ENCODE measurements around the gene FDXR. TPM values are rescaled to one million over a fixed set of nuclear protein-coding genes. Genes with fewer than 3 reads are reported as not detected.
A peak's percentile ranks its signal among the peaks of the same experiment; 100 is the strongest.

Gene FDXR
- total and polyA plus RNA-seq, 2 donors (not counting 1 experiment from before 2014, with no cell fraction given), result 4.6 to 7.0 TPM

DNA sequence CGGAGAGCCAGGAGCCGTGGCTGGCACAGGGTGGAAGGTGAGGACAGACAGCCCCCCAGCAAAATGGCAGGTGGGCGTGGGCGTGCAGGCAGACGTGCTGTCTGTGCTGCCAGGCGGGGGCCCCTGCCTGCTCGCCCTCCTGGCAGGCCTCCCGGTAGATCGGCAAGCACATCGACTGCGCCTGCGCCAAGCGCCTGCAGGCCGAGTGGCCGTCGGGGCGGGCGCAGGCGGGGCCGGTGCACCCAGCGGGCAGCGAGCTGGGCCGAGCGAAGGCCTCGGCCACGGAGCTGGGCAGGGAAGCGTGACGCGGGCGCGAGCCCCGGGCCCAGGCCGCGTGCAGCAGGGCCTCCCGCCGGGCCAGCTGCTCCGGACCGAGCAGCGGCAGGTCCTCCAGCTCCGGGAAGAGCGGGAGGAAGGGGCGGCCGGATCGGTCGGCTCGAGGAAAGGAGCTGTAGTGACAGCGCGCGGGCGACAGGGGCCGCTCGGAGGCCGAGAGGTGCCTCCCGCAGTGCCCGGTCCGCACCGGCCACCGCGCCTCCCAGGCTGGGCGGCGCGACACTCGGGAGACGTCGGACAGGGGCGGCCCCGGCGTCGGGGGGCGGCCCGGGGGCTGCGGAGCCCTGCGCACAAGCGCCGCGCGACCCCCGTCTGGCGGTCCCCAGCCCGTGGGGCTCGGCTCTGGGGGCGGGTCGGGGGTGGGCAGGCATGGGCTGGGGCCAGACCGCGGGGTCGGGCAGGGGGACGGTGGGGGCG, 30.0 kb downstream of the FDXR start:
- peaks cover 0 to 12% (median 0%) of the 10 kb centered on the region in 3 donors for H3K9me3 ChIP-seq (ENCODE audit: control extremely low read depth in 1 of 3, control insufficient read depth in 2 of 3, insufficient read depth in 1 of 3, low read length in 2 of 3)
- no peak for TF ChIP-seq EZH2 (IDR thresholded peaks at IDR 0.05; ENCODE audit: borderline replicate concordance, insufficient read depth, low read depth, low read length, poor library complexity, severe bottlenecking)
- TF ChIP-seq, protein P1, sequence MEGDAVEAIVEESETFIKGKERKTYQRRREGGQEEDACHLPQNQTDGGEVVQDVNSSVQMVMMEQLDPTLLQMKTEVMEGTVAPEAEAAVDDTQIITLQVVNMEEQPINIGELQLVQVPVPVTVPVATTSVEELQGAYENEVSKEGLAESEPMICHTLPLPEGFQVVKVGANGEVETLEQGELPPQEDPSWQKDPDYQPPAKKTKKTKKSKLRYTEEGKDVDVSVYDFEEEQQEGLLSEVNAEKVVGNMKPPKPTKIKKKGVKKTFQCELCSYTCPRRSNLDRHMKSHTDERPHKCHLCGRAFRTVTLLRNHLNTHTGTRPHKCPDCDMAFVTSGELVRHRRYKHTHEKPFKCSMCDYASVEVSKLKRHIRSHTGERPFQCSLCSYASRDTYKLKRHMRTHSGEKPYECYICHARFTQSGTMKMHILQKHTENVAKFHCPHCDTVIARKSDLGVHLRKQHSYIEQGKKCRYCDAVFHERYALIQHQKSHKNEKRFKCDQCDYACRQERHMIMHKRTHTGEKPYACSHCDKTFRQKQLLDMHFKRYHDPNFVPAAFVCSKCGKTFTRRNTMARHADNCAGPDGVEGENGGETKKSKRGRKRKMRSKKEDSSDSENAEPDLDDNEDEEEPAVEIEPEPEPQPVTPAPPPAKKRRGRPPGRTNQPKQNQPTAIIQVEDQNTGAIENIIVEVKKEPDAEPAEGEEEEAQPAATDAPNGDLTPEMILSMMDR (IDR thresholded peaks at IDR 0.05), result peak; percentile 64
- Mint-ChIP-seq H3K4me3 (peak overlapping the region; percentile 52), H3K4me1 (peaks cover 25% of the 10 kb centered on the region), H3K27me3 (peaks cover 17% of the 10 kb centered on the region), H3K9me3 (ENCODE audit: insufficient read depth) (no peaks in the 10 kb centered on the region), H3K27ac (no peak overlapping the region)
- H3K4me2 ChIP-seq (replicated peaks; ENCODE audit: low read depth, low read length, poor library complexity, severe bottlenecking), result peak overlapping the region; percentile 79
- peaks cover 0 to 22% (median 9%) of the 10 kb centered on the region in 4 experiments for H3K27me3 ChIP-seq (replicated peaks in 1 of 4; ENCODE audit: control extremely low read depth in 1 of 4, control insufficient read depth in 3 of 4, insufficient read depth in 4 of 4, low read length in 3 of 4)
- H3K79me2 ChIP-seq (ENCODE audit: control insufficient read depth, insufficient read depth, low read length), result no peaks in the 10 kb centered on the region
- peak overlapping the region; percentile 32 for H3K9ac ChIP-seq (ENCODE audit: low read length)
- H2AFZ ChIP-seq (ENCODE audit: insufficient read depth, low read depth, low read length, poor library complexity, severe bottlenecking), result no peak overlapping the region
- ATAC-seq (ENCODE audit: low read depth), result peak; percentile 31
- no peak overlapping the region for H3K27ac ChIP-seq (ENCODE audit: low read length in 2 of 2)
- no peaks in the 10 kb centered on the region for H3K36me3 ChIP-seq (replicated peaks in 1 of 2; ENCODE audit: control extremely low read depth in 1 of 2, control insufficient read depth in 1 of 2, extremely low read depth in 1 of 2, insufficient read depth in 2 of 2, low read length in 1 of 2)
- no peaks in the 10 kb centered on the region for H4K20me1 ChIP-seq (ENCODE audit: control insufficient read depth, insufficient read depth, low read length, poor library complexity, severe bottlenecking)
- H3K4me3 ChIP-seq (ENCODE audit: control extremely low read depth in 1 of 5, extremely low read depth in 1 of 5, insufficient read depth in 1 of 5, low read depth in 2 of 5, low read length in 4 of 5), result peak overlapping the region in 3 of 5 experiments; percentile 15 to 20 (median 15)
- CTCF ChIA-PET, result interaction anchor here (0.7 to 2.1 kb wide), 7 partner anchors 9 to 177 kb away, joined by 3 to 13 read pairs (median 6); no protein-coding TSS in a partner anchor
- intact Hi-C loops (cut with micrococcal nuclease), result no loop called here
- WGBS (ENCODE audit: insufficient coverage), result 10% methylated on average over 88 of the region's 88 CpGs
- DNase-seq, result peak; percentile 44
- POLR2A ChIA-PET, result no interaction called here
- peaks cover 26 to 28% of the 10 kb centered on the region in 2 donors for H3K4me1 ChIP-seq (ENCODE audit: control insufficient read depth in 2 of 2, insufficient read depth in 2 of 2, low read length in 2 of 2)

DNA sequence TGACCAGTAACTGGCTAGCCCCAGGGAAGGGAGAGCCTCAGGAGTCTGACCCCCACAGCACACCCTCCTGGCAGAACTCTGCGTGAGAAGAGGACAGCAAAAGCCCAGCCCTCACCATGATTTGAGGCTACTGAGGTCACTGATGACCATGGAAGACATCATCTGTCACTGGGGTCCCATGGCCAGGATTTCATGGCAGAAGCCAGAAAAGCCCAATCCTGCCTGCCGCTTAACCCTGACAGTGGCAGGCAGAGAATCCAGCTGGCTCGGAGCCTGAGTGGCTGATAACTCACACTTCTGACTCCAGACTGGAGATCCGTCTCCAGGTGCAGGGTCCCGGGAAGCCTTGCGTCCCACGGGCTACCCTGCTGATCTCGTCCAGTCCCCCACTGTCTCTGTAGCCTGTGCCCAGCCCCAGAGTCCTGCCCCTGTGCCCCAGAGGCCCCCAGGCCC, 30.6 kb downstream of the FDXR start:
- Histone ChIP-seq H3K4me1 (ENCODE audit: control insufficient read depth in 2 of 2, insufficient read depth in 2 of 2, low read length in 2 of 2) (peaks cover 26 to 28% of the 10 kb centered on the region in 2 donors), H3K36me3 (replicated peaks in 1 of 2; ENCODE audit: control extremely low read depth in 1 of 2, control insufficient read depth in 1 of 2, extremely low read depth in 1 of 2, insufficient read depth in 2 of 2, low read length in 1 of 2) (no peaks in the 10 kb centered on the region), H3K9me3 (ENCODE audit: control extremely low read depth in 1 of 3, control insufficient read depth in 2 of 3, insufficient read depth in 1 of 3, low read length in 2 of 3) (peaks cover 0 to 12% (median 0%) of the 10 kb centered on the region in 3 donors), H2AFZ (ENCODE audit: insufficient read depth, low read depth, low read length, poor library complexity, severe bottlenecking) (no peak overlapping the region), H3K79me2 (ENCODE audit: control insufficient read depth, insufficient read depth, low read length) (peaks cover 2% of the 10 kb centered on the region), H3K9ac (ENCODE audit: low read length) (no peak overlapping the region), H3K4me3 (ENCODE audit: control extremely low read depth in 1 of 5, extremely low read depth in 1 of 5, insufficient read depth in 1 of 5, low read depth in 2 of 5, low read length in 4 of 5) (no peak overlapping the region), H3K4me2 (replicated peaks; ENCODE audit: low read depth, low read length, poor library complexity, severe bottlenecking) (peak overlapping the region; percentile 79), H3K27ac (ENCODE audit: low read length in 2 of 2) (no peak overlapping the region), H4K20me1 (ENCODE audit: control insufficient read depth, insufficient read depth, low read length, poor library complexity, severe bottlenecking) (no peaks in the 10 kb centered on the region), H3K27me3 (replicated peaks in 1 of 4; ENCODE audit: control extremely low read depth in 1 of 4, control insufficient read depth in 3 of 4, insufficient read depth in 4 of 4, low read length in 3 of 4) (peaks cover 0 to 22% (median 9%) of the 10 kb centered on the region in 4 experiments)
- ATAC-seq (ENCODE audit: low read depth) (no peak), DNase-seq (no peak)
- H3K27ac Mint-ChIP-seq, result peak overlapping the region; percentile 20
- H3K4me3 Mint-ChIP-seq, result peak overlapping the region; percentile 52
- H3K27me3 Mint-ChIP-seq, result peaks cover 17% of the 10 kb centered on the region
- TF ChIP-seq, protein P1 (IDR thresholded peaks at IDR 0.05), result no peak
- TF ChIP-seq EZH2 (IDR thresholded peaks at IDR 0.05; ENCODE audit: borderline replicate concordance, insufficient read depth, low read depth, low read length, poor library complexity, severe bottlenecking), result no peak
- H3K4me1 Mint-ChIP-seq, result peaks cover 25% of the 10 kb centered on the region
- WGBS (ENCODE audit: insufficient coverage), result 86% methylated on average over 8 of the region's 8 CpGs
- CTCF ChIA-PET, result interaction anchor here (0.7 to 2.1 kb wide), 7 partner anchors 8 to 177 kb away, joined by 3 to 13 read pairs (median 6); no protein-coding TSS in a partner anchor
- no peaks in the 10 kb centered on the region for H3K9me3 Mint-ChIP-seq (ENCODE audit: insufficient read depth)
- intact Hi-C loops (cut with micrococcal nuclease), result no loop called here
- POLR2A ChIA-PET, result interaction anchor here (0.9 kb wide), 1 partner anchor 65 kb away, joined by 3 read pairs; no protein-coding TSS in a partner anchor
